HG03060 (cell line): ENCODE measurements around the gene LSM3.
"Not testable (repeated sequence)": the region's sequence is repeated elsewhere in the genome, so short reads cannot be mapped to it uniquely, and the experiment has no call there.

ENCODE experiments used
- ATAC-seq: cut with Tn5 transposase; IDR thresholded peaks from one replicate; pipeline ENCODE4 v1.9.1; 2021; ENCODE audit warnings: low read depth, moderate number of reproducible peaks; ENCODE audit not compliant: unreplicated experiment

Gene LSM3

DNA sequence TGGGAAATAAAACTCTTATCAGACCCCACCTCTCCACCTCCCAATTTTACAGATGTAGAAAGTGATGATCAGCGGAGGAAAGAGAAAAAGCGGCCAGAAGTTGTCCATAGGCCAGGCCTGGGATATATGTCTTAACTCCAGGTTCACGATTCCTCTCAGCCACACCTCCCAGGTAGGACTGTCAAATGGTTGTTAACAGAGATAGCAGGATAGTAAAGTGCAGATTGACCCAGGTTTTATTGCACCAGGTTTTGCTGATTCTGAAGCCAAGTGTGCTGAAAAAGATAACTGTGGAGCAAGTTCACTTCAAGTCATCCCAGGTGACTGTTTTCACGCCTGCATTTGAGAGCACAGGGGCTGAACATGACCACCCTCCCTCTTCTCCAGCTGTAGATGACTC is 36.1 kb downstream of the LSM3 start:
- no peak for ATAC-seq

DNA sequence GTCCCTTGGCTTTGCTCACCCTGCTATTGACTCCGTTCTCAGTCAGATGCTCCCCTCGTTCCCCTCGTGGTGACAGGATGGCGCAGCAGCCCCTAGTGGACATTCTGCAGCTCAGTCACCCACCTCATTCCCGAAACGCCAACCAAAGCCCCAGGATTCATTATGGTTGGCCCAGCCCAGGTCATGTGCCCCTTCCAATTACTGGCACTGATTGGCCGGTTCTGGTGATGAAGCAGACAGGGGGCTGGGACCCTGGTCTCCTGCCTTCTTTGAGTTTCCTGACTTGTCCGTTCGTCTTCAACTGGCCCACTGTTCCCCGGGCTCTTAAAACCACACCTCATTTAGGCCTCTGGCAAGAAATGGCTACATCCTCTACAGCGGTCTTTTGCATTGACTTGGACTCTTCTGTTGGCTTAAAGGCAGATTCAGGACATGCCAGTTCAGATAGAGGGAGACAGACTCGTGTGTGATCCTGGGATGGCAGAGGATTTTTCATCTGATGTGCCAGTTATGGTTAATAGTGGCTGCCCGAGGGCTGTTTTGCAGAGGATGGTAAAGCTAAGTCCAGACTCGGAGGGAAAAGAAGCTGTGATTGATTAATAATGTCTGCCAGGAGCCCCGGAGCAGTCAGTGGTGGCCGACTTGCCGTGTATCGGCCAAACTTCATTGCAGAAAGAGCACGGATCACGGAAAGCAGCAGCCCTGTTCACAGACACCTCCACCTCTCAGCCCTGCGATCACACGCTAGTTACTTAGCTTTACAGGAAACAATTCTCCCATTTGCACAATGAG is 37.8 kb downstream of the LSM3 start:
- ATAC-seq, result no peak

DNA sequence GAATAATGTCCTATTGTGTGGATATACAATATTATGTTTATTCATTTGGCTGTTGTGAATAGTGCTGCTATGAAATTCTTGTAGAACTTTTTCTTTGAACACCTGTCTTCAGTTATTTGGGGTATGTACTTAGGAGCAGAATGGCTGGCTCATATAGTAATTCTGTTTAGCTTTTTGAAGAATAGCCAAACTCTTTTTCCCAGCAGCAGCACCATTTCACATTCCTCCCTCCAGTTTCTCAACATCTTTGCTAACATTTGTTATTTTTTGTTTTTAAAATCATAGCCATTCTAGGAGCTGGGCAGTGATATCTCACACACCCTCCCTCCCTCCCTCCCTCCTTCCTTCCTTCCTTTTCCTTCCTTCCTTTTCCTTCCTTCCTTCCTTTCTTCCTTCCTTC is 39.7 kb downstream of the LSM3 start:
- no peak for ATAC-seq

DNA sequence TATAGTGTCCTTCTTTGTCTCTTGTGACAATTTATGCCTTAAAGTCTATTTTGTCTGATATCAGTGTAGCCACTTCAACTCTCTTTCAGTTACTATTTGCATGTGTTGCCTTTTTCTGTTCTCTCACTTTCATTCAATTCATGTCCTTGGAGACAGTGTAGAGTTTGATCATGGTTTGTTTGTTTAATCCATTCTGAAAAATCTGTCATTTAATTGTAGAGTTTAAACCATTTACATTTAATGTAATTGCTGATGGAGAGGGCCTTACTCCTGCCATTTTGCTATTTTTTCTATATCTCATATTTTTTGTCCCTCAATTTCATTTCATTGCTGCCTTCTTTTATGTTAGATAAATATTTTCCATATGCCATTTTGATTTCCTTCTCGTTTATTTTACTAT is 42.3 kb downstream of the LSM3 start:
- no peak for ATAC-seq

DNA sequence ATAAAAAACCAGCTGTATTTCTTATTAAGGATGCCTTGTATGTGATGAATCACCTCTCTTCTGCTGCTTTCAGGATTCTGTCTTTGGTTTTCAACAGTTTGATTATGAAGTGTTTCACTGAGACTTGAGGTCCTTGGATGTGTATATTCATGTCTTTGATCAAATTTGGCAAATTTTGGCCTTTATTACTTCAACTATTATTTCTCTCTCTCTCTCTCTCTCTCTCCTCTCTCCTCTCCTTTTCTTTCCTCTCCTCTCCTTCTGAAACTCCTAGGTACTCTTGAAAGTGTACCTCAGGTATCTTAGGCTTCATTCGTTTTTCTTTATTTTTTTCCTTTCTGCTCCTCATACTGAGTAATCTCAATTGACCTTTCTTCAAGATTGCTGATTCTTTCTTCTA is 43.3 kb downstream of the LSM3 start:
- no peak for ATAC-seq

DNA sequence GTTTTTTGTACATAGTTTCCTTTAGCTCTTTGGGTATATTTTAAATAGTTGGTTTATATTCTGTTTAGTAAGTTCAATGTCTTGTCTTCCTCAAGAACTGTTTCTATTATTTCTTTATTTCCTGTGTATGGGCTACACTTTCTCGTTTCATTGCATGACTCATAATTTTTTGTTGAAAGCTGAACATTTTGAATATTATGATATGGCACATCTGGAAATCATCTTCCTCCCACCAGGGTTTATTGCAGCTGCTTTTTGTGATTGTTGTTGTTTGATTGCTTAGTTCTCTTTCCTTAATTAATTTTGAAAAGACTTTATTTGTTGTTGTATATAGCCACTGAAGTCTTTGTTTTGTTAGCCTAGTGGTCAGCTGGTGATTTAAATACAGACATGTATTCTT is 43.8 kb downstream of the LSM3 start:
- ATAC-seq, result no peak

DNA sequence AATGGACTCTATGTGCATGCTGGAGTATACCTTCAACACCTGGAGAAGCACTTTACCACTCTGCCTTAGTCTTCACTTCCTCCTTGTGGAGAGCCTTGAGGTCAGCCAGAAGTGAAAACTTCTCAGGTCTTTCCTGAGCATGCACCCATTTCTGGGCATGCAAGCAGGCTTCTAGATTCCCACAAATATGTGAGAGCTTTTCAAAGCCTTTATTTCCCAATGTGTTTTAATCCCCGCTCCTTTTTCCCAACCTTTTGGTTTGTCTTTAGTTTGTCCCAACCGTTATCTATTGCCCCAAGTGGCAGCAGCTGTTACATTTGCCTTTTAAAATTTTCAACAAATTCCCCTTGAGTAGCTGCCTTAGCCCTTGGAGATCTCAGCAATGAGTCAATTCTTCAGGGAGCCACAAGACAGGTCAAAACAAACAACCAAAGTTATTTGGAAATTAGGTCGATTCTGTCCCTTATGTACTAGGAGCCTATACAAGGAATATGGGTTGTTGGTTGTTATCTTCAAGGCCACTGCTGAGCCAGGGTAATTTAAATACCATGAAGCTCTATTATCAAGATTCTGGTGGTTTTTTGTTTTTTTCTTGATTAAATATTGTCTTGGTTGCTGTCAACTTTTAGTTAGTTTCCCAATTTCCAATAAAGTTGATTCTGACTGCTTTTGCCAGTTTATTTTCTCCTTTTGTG is 44.4 kb downstream of the LSM3 start:
- no peak for ATAC-seq

DNA sequence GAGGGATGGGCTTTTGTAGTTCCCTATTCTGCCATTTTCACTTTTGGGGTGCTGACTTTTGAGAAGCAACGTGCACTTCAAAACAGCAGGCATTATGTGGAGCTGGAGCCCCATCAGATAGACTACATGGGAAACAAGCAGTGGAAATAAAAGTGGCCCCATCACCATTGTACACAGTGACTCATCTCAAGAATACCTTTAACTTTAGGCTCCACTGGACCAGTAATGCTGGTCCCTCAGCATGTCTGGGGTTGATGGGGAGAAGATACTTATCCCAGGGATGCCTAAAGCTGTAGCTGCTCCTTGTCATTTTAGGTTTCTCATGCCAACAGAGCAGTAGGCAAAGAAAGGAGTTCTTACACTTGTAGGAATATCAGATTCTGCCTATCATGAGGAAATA is 45.0 kb downstream of the LSM3 start:
- ATAC-seq, result no peak

DNA sequence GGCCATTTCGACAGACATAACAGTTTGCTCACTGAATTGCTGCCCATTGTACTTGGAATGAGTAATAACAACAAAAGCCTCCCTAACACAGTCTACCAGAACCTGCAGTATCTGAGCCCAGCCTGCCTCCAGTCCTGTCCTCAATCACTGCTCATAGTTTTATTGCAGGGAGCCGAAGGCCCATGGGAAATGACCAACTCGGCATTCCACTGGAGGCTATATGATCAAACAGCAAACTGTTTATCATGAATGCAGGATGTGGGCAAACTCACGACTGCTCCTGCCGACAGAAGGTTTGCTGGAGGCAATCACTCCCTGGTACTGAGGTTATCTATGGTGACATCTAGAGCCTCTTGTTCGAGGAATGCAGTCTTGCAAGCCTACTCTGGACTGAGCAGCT is 46.3 kb downstream of the LSM3 start:
- ATAC-seq, result no peak

DNA sequence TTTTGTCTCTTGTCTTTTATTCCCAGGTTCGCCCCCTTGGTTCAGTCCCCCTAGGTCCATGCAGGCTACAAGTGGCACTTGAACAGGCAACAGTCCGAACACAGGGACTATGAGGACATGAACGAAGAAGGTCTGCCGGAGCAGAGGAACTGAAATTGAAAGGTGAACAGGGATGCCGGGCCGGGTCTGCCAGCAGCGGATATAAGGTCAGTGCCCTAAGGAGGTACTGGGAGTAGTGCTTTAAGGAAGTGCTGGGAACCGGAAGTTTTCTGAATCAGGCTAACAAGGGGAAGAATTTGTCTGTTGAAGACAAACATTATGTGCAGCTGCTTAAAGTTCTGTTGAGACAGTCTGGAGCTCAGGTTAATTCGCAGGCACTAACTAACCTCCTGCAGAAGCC is 46.8 kb downstream of the LSM3 start:
- ATAC-seq, result no peak

DNA sequence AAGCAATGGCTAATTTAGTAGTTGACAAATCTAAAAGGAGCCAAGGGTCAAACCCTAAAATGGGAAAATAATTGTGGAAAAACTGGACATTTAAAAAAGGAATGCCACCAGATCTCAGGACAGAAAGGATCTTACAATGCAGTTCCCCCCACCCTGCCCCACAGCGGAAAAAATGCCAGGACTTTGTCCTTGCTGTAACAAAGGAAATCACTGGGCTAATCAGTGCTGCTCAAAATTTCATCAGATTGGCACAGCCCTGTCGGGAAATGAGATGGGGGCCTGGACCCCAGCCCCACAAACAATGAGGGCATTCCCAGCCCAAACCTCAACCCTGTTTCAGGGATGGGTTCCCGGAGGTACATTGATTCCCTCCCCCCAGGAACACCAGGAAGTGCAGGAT is 47.7 kb downstream of the LSM3 start:
- not testable (repeated sequence) for ATAC-seq

DNA sequence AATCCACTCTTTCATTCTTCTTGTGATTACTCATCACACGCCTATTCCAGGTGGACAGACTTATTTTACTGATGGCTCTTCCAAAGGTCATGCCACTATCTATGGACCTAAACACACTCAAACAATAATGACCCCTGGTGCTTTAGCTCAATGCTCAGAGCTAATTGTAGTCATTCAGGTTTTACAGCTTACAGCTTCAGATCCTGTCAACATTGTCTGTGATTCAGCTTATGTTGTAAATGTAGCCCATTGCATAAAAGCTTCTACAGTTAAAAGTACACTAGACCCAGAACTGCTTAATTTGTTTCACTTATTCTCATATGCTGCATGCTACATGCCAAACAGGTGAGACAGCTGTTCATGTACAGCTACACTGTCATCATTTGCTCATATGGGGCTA is 49.2 kb downstream of the LSM3 start:
- no peak for ATAC-seq

DNA sequence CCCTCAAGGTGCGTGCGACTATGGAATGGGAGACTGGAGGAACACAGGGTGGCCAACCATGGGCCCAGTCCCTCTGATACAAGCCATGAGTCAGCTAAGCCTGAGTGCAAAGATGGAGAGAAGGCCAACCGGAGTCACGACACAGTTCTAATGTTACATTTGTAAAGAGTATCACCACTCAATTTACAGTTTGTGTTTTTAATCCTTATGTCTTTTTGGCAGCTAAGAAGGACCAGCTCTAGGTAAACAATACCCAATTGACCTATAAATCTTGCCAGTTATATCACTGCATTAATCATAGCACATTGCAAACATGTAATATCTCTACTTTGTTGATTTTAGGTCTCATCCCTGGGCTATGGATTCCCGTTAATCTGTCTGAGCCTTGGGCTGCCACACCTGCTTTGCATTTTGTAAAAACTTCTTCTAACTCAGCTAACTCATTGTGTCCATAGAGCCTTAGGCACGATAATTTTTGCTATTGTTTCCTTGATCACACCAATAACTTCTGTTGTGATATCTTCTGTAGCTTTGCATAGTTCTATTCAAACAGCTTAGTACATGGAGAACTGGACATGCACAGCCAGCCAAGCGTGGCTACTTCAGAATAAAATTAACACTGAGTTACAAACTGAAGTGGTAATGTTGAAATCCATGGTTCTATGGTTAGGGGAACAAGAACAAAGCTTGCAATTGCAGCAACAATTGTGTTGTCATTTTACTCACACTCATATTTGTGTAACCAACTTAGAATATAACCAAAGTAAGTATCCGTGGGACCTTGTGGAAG is 50.3 kb downstream of the LSM3 start:
- no peak for ATAC-seq

DNA sequence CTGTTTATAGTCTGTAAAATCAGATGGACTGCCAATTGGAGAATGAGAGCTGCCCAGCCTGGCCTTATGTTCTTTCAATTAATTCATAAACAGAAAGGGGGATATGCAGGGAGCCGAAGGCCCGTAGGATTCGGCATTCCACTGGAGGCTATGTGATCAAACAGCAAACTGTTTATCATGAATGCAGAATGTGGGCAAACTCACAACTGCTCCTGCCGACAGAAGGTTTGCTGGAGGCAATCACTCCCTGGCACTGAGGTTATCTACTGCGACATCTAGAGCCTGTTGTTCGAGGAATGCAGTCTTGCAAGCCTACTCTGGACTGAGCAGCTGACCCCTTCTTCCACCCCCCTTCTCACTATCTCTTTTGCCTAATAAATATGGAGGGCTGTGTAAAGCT is 51.1 kb downstream of the LSM3 start:
- ATAC-seq, result not testable (repeated sequence)

DNA sequence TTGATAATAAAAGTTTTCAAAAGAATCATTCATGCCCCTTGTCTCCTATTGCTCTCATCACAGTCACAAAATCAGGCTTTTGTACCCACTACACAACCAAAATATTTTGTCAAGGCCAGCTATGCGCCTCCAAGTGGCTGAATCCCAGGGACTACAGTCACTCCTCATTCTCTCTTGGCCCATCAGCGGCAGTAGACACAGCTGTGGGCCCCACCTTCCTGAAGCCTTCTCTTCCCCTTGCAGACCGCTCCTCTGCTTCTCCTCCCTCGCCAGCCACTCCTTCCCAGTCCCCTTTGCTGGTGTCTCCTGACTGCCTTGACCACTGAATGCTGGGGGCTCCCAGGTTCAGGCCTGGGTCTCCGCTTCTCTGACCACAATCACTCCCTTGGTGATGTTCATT is 52.1 kb downstream of the LSM3 start:
- ATAC-seq, result no peak

DNA sequence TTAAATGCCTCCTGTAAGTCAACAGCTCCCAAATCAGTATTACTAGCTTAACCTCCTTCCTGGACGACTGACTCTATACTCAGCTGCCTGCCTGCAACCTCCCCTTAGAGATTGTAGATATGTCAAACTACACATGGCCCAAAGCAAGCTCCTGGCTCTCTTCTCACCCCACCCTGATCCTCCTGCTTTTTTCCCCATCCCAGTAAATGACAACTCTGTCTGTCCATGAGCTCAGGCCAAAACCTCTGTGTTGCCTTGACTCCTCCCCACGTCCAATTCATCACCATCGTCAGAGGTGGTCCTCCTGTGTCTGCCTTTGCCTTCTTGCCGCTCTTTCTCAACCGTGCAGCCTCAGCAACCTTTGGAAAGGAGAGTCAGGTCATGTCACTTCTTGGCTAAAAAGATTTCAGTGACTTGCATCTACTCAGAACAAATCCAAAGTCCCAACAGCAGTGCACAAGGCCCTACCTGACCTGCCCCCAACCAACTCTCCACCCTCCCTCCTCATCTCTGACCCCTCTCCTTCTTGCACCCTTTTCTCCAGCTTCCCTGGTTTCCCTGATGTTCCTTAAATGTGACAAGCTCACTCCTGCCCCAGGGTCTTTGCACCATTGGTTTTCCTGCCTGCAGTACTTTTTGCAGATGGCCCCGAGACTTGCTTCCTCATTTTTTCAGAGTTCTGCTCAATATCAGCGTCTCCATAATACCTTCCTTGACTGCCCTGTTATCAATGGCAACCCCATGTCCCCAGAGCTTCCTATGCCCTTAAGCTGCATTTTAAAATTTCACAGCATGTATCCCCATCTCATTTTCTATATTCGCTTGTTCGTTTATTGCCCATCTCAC is 52.8 kb downstream of the LSM3 start:
- no peak for ATAC-seq

DNA sequence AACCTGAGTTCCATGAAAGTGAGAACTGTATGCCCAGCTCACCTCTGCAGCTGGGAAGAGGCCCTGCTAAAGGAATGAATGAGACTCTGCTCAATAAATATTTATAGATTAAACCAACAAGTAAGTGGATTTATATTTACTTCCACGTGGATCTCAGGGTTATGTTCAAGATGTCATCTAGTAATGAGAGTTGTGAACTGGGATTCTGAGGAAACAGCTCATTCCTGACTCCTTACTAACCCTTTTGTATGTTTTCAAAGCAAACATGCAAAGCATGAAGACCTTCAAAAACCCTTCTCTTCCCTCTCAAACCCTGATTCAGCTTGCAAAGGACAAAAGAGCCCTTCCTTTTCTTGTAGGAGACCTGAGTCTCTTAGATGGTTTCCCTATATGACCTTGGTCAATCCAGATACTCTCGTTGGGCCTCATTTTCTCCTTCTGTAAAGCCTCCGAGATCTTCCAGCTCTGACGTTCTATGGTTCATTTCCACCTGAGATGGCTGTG is 53.4 kb downstream of the LSM3 start:
- no peak for ATAC-seq

DNA sequence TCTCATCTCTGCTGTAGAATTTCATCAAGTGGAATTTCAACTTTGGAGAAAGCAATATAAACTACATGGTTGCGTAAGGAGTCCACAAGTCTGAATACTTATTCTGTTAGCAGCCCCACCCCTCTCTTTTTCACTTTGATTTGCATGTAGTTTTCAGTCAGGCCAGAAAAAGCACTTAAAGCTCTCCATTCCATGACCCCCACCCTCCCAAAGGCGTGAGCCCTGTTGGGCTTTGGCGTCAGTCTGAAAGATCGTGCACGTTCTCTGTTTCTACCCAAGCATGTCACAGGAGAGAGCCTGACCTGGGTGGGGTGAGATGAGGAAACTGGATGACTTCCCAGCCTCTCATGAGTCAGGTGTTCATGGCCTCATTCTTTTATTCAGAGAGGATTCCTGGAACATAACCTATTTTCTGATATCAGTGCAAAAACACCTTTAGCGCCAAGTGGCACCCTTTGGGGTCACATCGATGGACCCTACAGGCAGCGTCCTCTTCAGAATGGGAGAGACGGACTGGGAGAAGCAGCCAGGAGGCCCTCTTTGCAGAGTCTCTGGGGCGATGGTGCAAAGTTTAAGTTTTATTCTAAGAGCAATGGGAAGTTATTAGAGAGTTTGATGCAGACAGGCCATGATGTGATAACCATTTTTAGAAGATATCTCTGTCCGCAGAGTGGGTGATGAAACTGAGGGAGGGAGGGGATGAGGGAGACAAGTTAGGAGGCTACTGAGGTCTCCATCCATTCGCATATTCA is 55.8 kb downstream of the LSM3 start:
- ATAC-seq, result no peak

DNA sequence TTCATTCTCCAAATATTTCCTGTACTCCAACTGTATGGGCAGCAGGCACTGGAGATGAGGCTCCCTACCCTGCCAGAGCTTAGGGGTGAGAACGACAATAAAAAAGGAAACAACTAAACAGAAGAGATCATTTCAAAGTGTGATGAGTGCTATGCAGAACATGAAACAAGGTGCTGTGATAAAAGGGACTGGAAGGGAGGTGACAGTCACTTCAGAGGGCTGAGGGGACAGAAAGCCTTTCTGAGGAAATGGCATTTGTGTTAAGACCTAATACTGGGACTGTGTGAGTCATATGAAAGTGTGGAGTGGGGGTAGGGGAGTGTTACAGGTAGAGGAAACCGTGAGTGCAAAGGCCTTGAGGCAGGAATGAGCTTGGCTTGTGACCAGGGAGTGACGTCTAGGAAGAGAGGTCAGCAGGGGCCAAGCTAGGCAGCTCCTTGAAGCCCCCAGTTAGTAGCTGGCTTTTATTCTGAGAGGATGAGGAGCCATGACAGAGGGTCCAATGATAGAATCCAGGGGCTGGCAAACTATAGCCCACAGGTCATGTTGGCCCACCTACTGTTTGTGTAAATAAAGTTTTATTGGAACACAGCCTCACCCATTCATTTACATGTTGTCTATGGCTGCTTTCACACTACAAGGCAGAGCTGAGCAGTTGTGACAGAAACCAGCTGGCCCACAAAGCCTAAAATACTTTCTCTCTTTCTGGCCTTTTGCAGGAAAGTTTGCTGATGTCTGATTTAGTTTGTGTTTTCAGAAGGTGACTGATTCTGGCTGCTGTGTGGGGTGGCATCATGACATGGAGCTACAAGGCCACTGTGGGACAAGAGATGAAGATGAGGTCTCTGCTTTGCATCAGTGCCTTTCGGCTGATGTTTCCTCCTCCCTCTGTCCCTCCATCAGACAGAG is 56.6 kb downstream of the LSM3 start:
- ATAC-seq, result no peak
